Kidney epithelial cell (primary cell): Measurements from ENCODE around the gene PLPPR1. TPM values are rescaled to one million over a fixed set of nuclear protein-coding genes. Genes with fewer than 3 reads are reported as not detected.

ENCODE experiments used
- DNase-seq: peaks from one replicate; pipeline ENCODE4 v3.0.0-alpha.2; 2010; ENCODE audit warnings: low read depth
- H3K27me3 ChIP-seq: 2 replicates; pipeline ENCODE4 v1.6.0; 2011; ENCODE audit warnings: low read length; ENCODE audit not compliant: control insufficient read depth, insufficient read depth
- H3K36me3 ChIP-seq: 2 replicates; pipeline ENCODE4 v1.5.1; 2011; ENCODE audit warnings: low read length; ENCODE audit not compliant: control insufficient read depth, insufficient read depth
- H3K4me3 ChIP-seq: 2 replicates; pipeline ENCODE4 v1.5.1; 2011; ENCODE audit warnings: low read depth, mild to moderate bottlenecking, control low read depth, low read length
- CTCF ChIP-seq: IDR thresholded peaks from 2 replicates; pipeline ENCODE4 v1.5.1; 2011; ENCODE audit warnings: mild to moderate bottlenecking, moderate library complexity, low read length, control low read depth, inconsistent platforms; ENCODE audit not compliant: insufficient read depth, poor library complexity, severe bottlenecking
- total RNA-seq: library from RNA; depleted of rRNA; stranded (reverse); fragments of >200 nt; gene quantifications from 2 replicates; pipeline ENCODE4 v1.2.3, GENCODE V29; 2015

PLPPR1 gene
- total RNA-seq, 1 donor from 2014 or later = 0.08 TPM

- Histone ChIP-seq H3K4me3 (no peak overlapping the region), H3K36me3 (no peaks in the 10 kb centered on the region), H3K27me3 (no peaks in the 10 kb centered on the region)
- no peak for TF ChIP-seq CTCF
- DNase-seq = no peak
Measured at GRCh38 chr9:101197026-101197425, 168.5 kb downstream of the PLPPR1 start.

- no peak for TF ChIP-seq CTCF
- no peaks in the 10 kb centered on the region for H3K36me3 ChIP-seq
- H3K27me3 ChIP-seq = no peaks in the 10 kb centered on the region
- DNase-seq = no peak
- H3K4me3 ChIP-seq = no peak overlapping the region
Measured at GRCh38 chr9:101200852-101201251, 172.3 kb downstream of the PLPPR1 start.

GRCh38 chr9:101201630-101202029 is 173.1 kb downstream of the PLPPR1 start:
- no peak for DNase-seq
- Histone ChIP-seq H3K36me3 (no peaks in the 10 kb centered on the region), H3K27me3 (no peaks in the 10 kb centered on the region), H3K4me3 (no peak overlapping the region)
- TF ChIP-seq CTCF = no peak

- no peak for TF ChIP-seq CTCF
- no peak for DNase-seq
- no peak overlapping the region for H3K4me3 ChIP-seq
Measured at GRCh38 chr9:101209670-101210069, 181.1 kb downstream of the PLPPR1 start.

GRCh38 chr9:101212661-101213060 is 184.1 kb downstream of the PLPPR1 start:
- no peak overlapping the region for H3K4me3 ChIP-seq
- no peaks in the 10 kb centered on the region for H3K36me3 ChIP-seq
- no peaks in the 10 kb centered on the region for H3K27me3 ChIP-seq
- TF ChIP-seq CTCF = no peak
- DNase-seq = no peak

More at GRCh38 chr9:101209670-101210069, 181.1 kb downstream of the PLPPR1 start:
- Histone ChIP-seq H3K36me3 (no peaks in the 10 kb centered on the region), H3K27me3 (no peaks in the 10 kb centered on the region)

- TF ChIP-seq CTCF = no peak
- DNase-seq = no peak
Measured at GRCh38 chr9:101219030-101219429, 190.5 kb downstream of the PLPPR1 start.

More at GRCh38 chr9:101219030-101219429, 190.5 kb downstream of the PLPPR1 start:
- no peaks in the 10 kb centered on the region for H3K36me3 ChIP-seq
- H3K27me3 ChIP-seq = no peaks in the 10 kb centered on the region
- no peak overlapping the region for H3K4me3 ChIP-seq
